IgD-negative memory B cell (primary cell): ENCODE data around the gene ARL8B. TPM values are rescaled to one million over a fixed set of nuclear protein-coding genes. Genes with fewer than 3 reads are reported as not detected.
"Not testable (repeated sequence)": the region's sequence is repeated elsewhere in the genome, so short reads cannot be mapped to it uniquely, and the experiment has no call there.

Experiments used
- H3K27ac Mint-ChIP-seq, 3 donors: one replicate each; pipeline ENCODE4 v1.8.0; 2020 to 2022; ENCODE audit warnings: mild to moderate bottlenecking in 3 of 3, mixed read lengths in 3 of 3, moderate library complexity in 1 of 3
- H3K27me3 Mint-ChIP-seq: one replicate; pipeline ENCODE4 v1.8.0; 2021; ENCODE audit warnings: mixed read lengths
- H3K36me3 Mint-ChIP-seq: one replicate; pipeline ENCODE4 v1.8.0; 2020; ENCODE audit warnings: mild to moderate bottlenecking, mixed read lengths
- H3K4me1 Mint-ChIP-seq, 3 donors: one replicate each; pipeline ENCODE4 v1.8.0; 2020 to 2022; ENCODE audit warnings: mixed read lengths in 3 of 3, mild to moderate bottlenecking in 1 of 3
- H3K4me3 Mint-ChIP-seq, 4 donors: one replicate each; pipeline ENCODE4 v1.8.0; 2020 to 2022; ENCODE audit warnings: mild to moderate bottlenecking in 4 of 4, mixed read lengths in 4 of 4, moderate library complexity in 3 of 4
- H3K9me3 Mint-ChIP-seq, 3 donors: one replicate each; pipeline ENCODE4 v1.8.0; 2020 to 2021; ENCODE audit warnings: mixed read lengths in 3 of 3, mild to moderate bottlenecking in 1 of 3
- polyA plus RNA-seq: library from polyadenylated mRNA; unstranded; fragments of 300-500 nt; fragmentation: Illumina TruSeq; gene quantifications from one replicate; pipeline ENCODE4 v1.2.3, GENCODE V29; 2021

Gene ARL8B
- polyA plus RNA-seq, 1 donor from 2014 or later, result 43.4 TPM

GRCh38 chr3:5096336-5097008, 25.6 kb upstream of the ARL8B start:
- Mint-ChIP-seq H3K36me3 (peaks cover 1% of the 10 kb centered on the region), H3K4me3 (no peak overlapping the region), H3K27me3 (peaks cover 24% of the 10 kb centered on the region), H3K4me1 (peaks cover 0 to 4% (median 0%) of the 10 kb centered on the region in 3 donors), H3K27ac (no peak overlapping the region), H3K9me3 (peaks cover 0 to 4% (median 0%) of the 10 kb centered on the region in 3 donors)

- Mint-ChIP-seq H3K4me3 (no peak overlapping the region), H3K9me3 (peaks cover 0 to 4% (median 0%) of the 10 kb centered on the region in 3 donors), H3K36me3 (peaks cover 1% of the 10 kb centered on the region), H3K4me1 (peaks cover 0 to 4% (median 0%) of the 10 kb centered on the region in 3 donors), H3K27ac (no peak overlapping the region), H3K27me3 (peaks cover 22% of the 10 kb centered on the region)
These were observed 23.7 kb upstream of the ARL8B start for GRCh38 chr3:5098346-5098745.

- Mint-ChIP-seq H3K36me3 (no peaks in the 10 kb centered on the region), H3K27me3 (peaks cover 6% of the 10 kb centered on the region), H3K27ac (no peak overlapping the region), H3K9me3 (peaks cover 0 to 4% (median 0%) of the 10 kb centered on the region in 3 donors), H3K4me1 (peaks cover 0 to 5% (median 0%) of the 10 kb centered on the region in 3 donors), H3K4me3 (no peak overlapping the region)
These were observed 19.6 kb upstream of the ARL8B start for GRCh38 chr3:5102532-5102931.

GRCh38 chr3:5103743-5104142, 18.3 kb upstream of the ARL8B start:
- H3K27ac Mint-ChIP-seq, result no peak overlapping the region
- peaks cover 0 to 5% (median 0%) of the 10 kb centered on the region in 3 donors for H3K4me1 Mint-ChIP-seq
- peaks cover 6% of the 10 kb centered on the region for H3K27me3 Mint-ChIP-seq
- H3K36me3 Mint-ChIP-seq, result no peaks in the 10 kb centered on the region
- H3K9me3 Mint-ChIP-seq, result peaks cover 0 to 4% (median 0%) of the 10 kb centered on the region in 3 donors
- H3K4me3 Mint-ChIP-seq, result no peak overlapping the region

- Mint-ChIP-seq H3K36me3 (no peaks in the 10 kb centered on the region), H3K4me1 (peaks cover 0 to 5% (median 0%) of the 10 kb centered on the region in 3 donors), H3K9me3 (peaks cover 0 to 4% (median 0%) of the 10 kb centered on the region in 3 donors), H3K27me3 (peaks cover 2% of the 10 kb centered on the region), H3K4me3 (no peak overlapping the region), H3K27ac (no peak overlapping the region)
These were observed 17.0 kb upstream of the ARL8B start for GRCh38 chr3:5105050-5105449.

GRCh38 chr3:5106371-5106770, 15.7 kb upstream of the ARL8B start:
- not testable (repeated sequence) for H3K27me3 Mint-ChIP-seq, H3K4me1 Mint-ChIP-seq, H3K27ac Mint-ChIP-seq, H3K36me3 Mint-ChIP-seq, H3K9me3 Mint-ChIP-seq, H3K4me3 Mint-ChIP-seq

GRCh38 chr3:5106933-5107334, 15.2 kb upstream of the ARL8B start:
- H3K4me3 Mint-ChIP-seq, H3K27me3 Mint-ChIP-seq, H3K4me1 Mint-ChIP-seq, H3K9me3 Mint-ChIP-seq, H3K36me3 Mint-ChIP-seq, H3K27ac Mint-ChIP-seq: not testable (repeated sequence)

- H3K27me3 Mint-ChIP-seq, result no peaks in the 10 kb centered on the region
- no peaks in the 10 kb centered on the region for H3K36me3 Mint-ChIP-seq
- no peak overlapping the region for H3K27ac Mint-ChIP-seq
- no peak overlapping the region for H3K4me3 Mint-ChIP-seq
- H3K4me1 Mint-ChIP-seq, result peaks cover 0 to 5% (median 0%) of the 10 kb centered on the region in 3 donors
- no peaks in the 10 kb centered on the region for H3K9me3 Mint-ChIP-seq
These were observed 11.8 kb upstream of the ARL8B start for GRCh38 chr3:5110337-5110736.

- Mint-ChIP-seq H3K9me3 (no peaks in the 10 kb centered on the region), H3K4me1 (no peaks in the 10 kb centered on the region), H3K36me3 (no peaks in the 10 kb centered on the region), H3K27ac (no peak overlapping the region), H3K27me3 (no peaks in the 10 kb centered on the region), H3K4me3 (no peak overlapping the region)
These were observed 10.0 kb upstream of the ARL8B start for GRCh38 chr3:5112043-5112442.

- H3K4me1 Mint-ChIP-seq, H3K9me3 Mint-ChIP-seq, H3K4me3 Mint-ChIP-seq, H3K27ac Mint-ChIP-seq, H3K27me3 Mint-ChIP-seq, H3K36me3 Mint-ChIP-seq: not testable (repeated sequence)
These were observed 8.4 kb upstream of the ARL8B start for GRCh38 chr3:5113726-5114125.

GRCh38 chr3:5115506-5116162, 6.5 kb upstream of the ARL8B start:
- Mint-ChIP-seq H3K4me3 (peak overlapping the region in 1 of 4 donors; percentile 28), H3K9me3 (no peaks in the 10 kb centered on the region), H3K36me3 (no peaks in the 10 kb centered on the region), H3K27ac (no peak overlapping the region), H3K27me3 (no peaks in the 10 kb centered on the region), H3K4me1 (no peaks in the 10 kb centered on the region)

GRCh38 chr3:5116538-5116937, 5.6 kb upstream of the ARL8B start:
- peaks cover 0 to 2% (median under 1%) of the 10 kb centered on the region in 3 donors for H3K4me1 Mint-ChIP-seq
- no peaks in the 10 kb centered on the region for H3K9me3 Mint-ChIP-seq

GRCh38 chr3:5120446-5120845, 1.6 kb upstream of the ARL8B start:
- Mint-ChIP-seq H3K27ac (no peak overlapping the region), H3K27me3 (no peaks in the 10 kb centered on the region), H3K4me3 (no peak overlapping the region), H3K36me3 (peaks cover 1% of the 10 kb centered on the region), H3K4me1 (peaks cover 21 to 23% (median 23%) of the 10 kb centered on the region in 3 donors), H3K9me3 (no peaks in the 10 kb centered on the region)

More at GRCh38 chr3:5116538-5116937, 5.6 kb upstream of the ARL8B start:
- H3K4me3 Mint-ChIP-seq, result no peak overlapping the region
- no peaks in the 10 kb centered on the region for H3K27me3 Mint-ChIP-seq
- no peaks in the 10 kb centered on the region for H3K36me3 Mint-ChIP-seq
- no peak overlapping the region for H3K27ac Mint-ChIP-seq

GRCh38 chr3:5122741-5123706, 932 bp downstream of the ARL8B start:
- H3K4me1 Mint-ChIP-seq, result peaks cover 27 to 35% (median 28%) of the 10 kb centered on the region in 3 donors
- peak overlapping the region; percentile 61 to 97 (median 96) for H3K27ac Mint-ChIP-seq
- H3K9me3 Mint-ChIP-seq, result peaks cover 0 to 2% (median 0%) of the 10 kb centered on the region in 3 donors
- H3K27me3 Mint-ChIP-seq, result no peaks in the 10 kb centered on the region
- H3K4me3 Mint-ChIP-seq, result peak overlapping the region; percentile 86 to 97 (median 94)
- H3K36me3 Mint-ChIP-seq, result peaks cover 1% of the 10 kb centered on the region

GRCh38 chr3:5123937-5124336, 1.8 kb downstream of the ARL8B start:
- peaks cover 1% of the 10 kb centered on the region for H3K36me3 Mint-ChIP-seq
- H3K27ac Mint-ChIP-seq, result peak overlapping the region in 2 of 3 donors; percentile 61 to 96
- H3K4me1 Mint-ChIP-seq, result peaks cover 31 to 38% (median 32%) of the 10 kb centered on the region in 3 donors

More at GRCh38 chr3:5123937-5124336, 1.8 kb downstream of the ARL8B start:
- peaks cover 0 to 2% (median 0%) of the 10 kb centered on the region in 3 donors for H3K9me3 Mint-ChIP-seq
- peak overlapping the region; percentile 45 to 97 (median 90) for H3K4me3 Mint-ChIP-seq
- no peaks in the 10 kb centered on the region for H3K27me3 Mint-ChIP-seq
